Measurements from ENCODE around the gene SCG2. TPM values are rescaled to one million over a fixed set of nuclear protein-coding genes. Genes with fewer than 3 reads are reported as not detected.
"Not testable (repeated sequence)": the region's sequence is repeated elsewhere in the genome, so short reads cannot be mapped to it uniquely, and the experiment has no call there.

SCG2 gene
- total and polyA plus RNA-seq, 2 experiments from 2014 or later = under 0.01 to 0.60 TPM

DNA sequence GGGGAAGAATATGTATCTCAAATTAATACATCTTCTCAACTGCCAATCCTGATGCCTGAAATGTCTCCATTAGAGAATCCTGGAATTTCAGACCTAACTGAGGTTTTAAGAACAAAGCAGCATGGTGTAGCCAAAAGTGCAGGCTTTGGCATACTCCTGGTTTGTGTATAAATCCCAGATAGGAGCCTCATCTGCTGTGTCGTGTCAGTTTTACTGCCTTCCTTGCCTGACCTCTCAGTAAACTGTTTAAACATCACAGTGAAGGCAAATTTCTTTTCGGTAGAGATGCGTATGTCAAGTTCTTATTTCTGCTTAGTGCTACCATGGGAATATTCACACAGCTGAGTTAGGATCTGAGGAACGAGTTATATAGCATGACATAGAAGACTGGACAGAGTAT is 7.3 kb downstream of the SCG2 start:
- Histone ChIP-seq H3K36me3 (ENCODE audit: low read depth) (no peaks in the 10 kb centered on the region), H3K9me3 (ENCODE audit: low read depth) (no peaks in the 10 kb centered on the region), H3K9me2 (ENCODE audit: insufficient read depth) (no peaks in the 10 kb centered on the region), H3K9ac (no peak overlapping the region), H4K20me1 (ENCODE audit: insufficient read depth) (no peaks in the 10 kb centered on the region), H3K79me2 (ENCODE audit: insufficient read depth) (no peaks in the 10 kb centered on the region), H3K4me2 (ENCODE audit: unreplicated experiment) (no peak overlapping the region), H3K4me1 (ENCODE audit: insufficient read depth) (peaks cover 28% of the 10 kb centered on the region), H3K27me3 (replicated peaks; ENCODE audit: insufficient read depth) (no peaks in the 10 kb centered on the region), H2AFZ (no peak overlapping the region), H3K27ac (no peak overlapping the region), H3K4me3 (no peak overlapping the region), H3F3A (ENCODE audit: insufficient read depth) (peaks cover 20% of the 10 kb centered on the region; the same call in 1 of the 2 replicates)
- TF ChIP-seq EZH2 (IDR thresholded peaks at IDR 0.05; ENCODE audit: insufficient read depth, poor library complexity, severe bottlenecking) = no peak
- TF ChIP-seq EZH2phosphoT487 (IDR thresholded peaks at IDR 0.05; ENCODE audit: insufficient read depth, low read depth) = no peak
- DNase-seq = no peak
- in situ Hi-C loops (cut with MboI) = no loop called here
- 66 to 68% methylated on average over 4 of the region's 4 CpGs for WGBS, 2 experiments (ENCODE audit: low coverage in 1 of 2, low lambda C conversion rate in 2 of 2, missing lambda C conversion rate in 2 of 2)

DNA sequence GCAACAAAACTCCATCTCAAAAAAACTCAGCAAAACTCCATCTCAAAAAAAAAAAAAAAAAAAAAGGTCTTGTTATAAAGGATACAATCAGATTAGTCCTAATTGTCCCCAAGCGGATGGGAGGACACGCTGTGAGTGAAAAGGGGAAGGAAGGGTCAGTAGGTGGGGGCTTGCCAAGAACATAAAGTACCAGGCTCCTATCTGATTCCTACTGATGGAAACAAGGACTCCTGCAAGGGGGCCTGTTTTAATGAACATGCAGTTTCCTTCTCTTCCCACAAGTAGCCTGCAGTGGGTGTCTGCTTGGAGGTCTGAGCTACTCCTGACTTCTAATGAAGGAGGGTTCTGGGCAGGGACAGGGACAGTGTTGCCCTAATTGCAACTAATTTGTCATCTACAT is 7.9 kb downstream of the SCG2 start:
- 71 to 78% methylated on average over 2 of the region's 2 CpGs for WGBS, 2 experiments (ENCODE audit: low coverage in 1 of 2, low lambda C conversion rate in 2 of 2, missing lambda C conversion rate in 2 of 2)
- Histone ChIP-seq H3K9me3 (ENCODE audit: low read depth) (no peaks in the 10 kb centered on the region), H3F3A (ENCODE audit: insufficient read depth) (peaks cover 15% of the 10 kb centered on the region; the same call in 1 of the 2 replicates), H3K36me3 (ENCODE audit: low read depth) (no peaks in the 10 kb centered on the region), H3K79me2 (ENCODE audit: insufficient read depth) (no peaks in the 10 kb centered on the region), H3K4me3 (no peak overlapping the region), H3K9ac (no peak overlapping the region), H3K27ac (no peak overlapping the region), H2AFZ (no peak overlapping the region), H3K4me2 (ENCODE audit: unreplicated experiment) (no peak overlapping the region), H3K4me1 (ENCODE audit: insufficient read depth) (peaks cover 23% of the 10 kb centered on the region), H3K27me3 (replicated peaks; ENCODE audit: insufficient read depth) (no peaks in the 10 kb centered on the region), H4K20me1 (ENCODE audit: insufficient read depth) (no peaks in the 10 kb centered on the region), H3K9me2 (ENCODE audit: insufficient read depth) (no peaks in the 10 kb centered on the region)
- TF ChIP-seq EZH2 (IDR thresholded peaks at IDR 0.05; ENCODE audit: insufficient read depth, poor library complexity, severe bottlenecking) (no peak), EZH2phosphoT487 (IDR thresholded peaks at IDR 0.05; ENCODE audit: insufficient read depth, low read depth) (no peak)
- no peak for DNase-seq
- in situ Hi-C loops (cut with MboI) = no loop called here

DNA sequence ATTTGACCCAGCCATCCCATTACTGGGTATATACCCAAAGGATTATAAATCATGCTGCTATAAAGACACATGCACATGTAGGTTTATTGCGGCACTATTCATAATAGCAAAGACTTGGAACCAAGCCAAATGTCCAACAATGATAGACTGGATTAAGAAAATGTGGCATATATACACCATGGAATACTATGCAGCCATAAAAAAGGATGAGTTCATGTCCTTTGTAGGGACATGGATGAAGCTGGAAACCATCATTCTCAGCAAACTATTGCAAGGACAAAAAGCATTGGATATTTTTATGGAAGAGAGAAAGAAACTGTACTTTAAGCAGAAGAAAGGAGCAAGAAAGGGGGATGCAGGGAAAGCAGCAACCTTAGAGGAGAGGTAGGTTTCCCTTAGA is 9.5 kb downstream of the SCG2 start:
- DNase-seq; H3K4me2 ChIP-seq (ENCODE audit: unreplicated experiment): not testable (repeated sequence)
- WGBS, 2 experiments (ENCODE audit: low coverage in 1 of 2, low lambda C conversion rate in 2 of 2, missing lambda C conversion rate in 2 of 2) = 81 to 100% methylated on average over 1 of the region's 1 CpG

DNA sequence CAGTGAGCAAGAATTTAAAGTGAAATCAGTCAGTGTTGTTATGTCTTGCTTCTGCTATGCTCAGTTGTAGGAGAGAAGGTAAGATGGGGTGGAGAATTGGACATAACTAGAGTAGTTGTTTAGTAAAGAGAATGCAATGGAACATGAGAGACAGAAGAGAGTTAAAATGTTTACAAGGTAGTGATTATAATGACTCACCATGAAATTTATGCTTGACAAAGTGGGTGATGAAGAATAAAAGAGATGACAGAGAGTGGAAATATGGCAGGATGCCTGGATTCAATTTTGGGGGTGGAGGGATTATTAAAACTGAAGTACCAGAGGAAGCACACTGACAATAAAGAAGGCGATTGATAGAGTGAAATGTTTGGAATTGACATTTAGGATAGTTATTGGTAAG is 10.6 kb downstream of the SCG2 start:
- no peak overlapping the region for H2AFZ ChIP-seq
- no peaks in the 10 kb centered on the region for H3K9me2 ChIP-seq (ENCODE audit: insufficient read depth)
- no peaks in the 10 kb centered on the region for H4K20me1 ChIP-seq (ENCODE audit: insufficient read depth)
- no peaks in the 10 kb centered on the region for H3K36me3 ChIP-seq (ENCODE audit: low read depth)
- no peak overlapping the region for H3K4me2 ChIP-seq (ENCODE audit: unreplicated experiment)
- no peak for DNase-seq
- H3K9ac ChIP-seq = no peak overlapping the region
- in situ Hi-C loops (cut with MboI) = no loop called here
- no peak for TF ChIP-seq EZH2phosphoT487 (IDR thresholded peaks at IDR 0.05; ENCODE audit: insufficient read depth, low read depth)
- TF ChIP-seq EZH2 (IDR thresholded peaks at IDR 0.05; ENCODE audit: insufficient read depth, poor library complexity, severe bottlenecking) = no peak
- no peaks in the 10 kb centered on the region for H3K27me3 ChIP-seq (replicated peaks; ENCODE audit: insufficient read depth)
- 68 to 71% methylated on average over 1 of the region's 1 CpG for WGBS, 2 experiments (ENCODE audit: low coverage in 1 of 2, low lambda C conversion rate in 2 of 2, missing lambda C conversion rate in 2 of 2)
- H3K4me3 ChIP-seq = no peak overlapping the region
- H3K79me2 ChIP-seq (ENCODE audit: insufficient read depth) = no peaks in the 10 kb centered on the region
- H3K9me3 ChIP-seq (ENCODE audit: low read depth) = no peaks in the 10 kb centered on the region
- peaks cover 7% of the 10 kb centered on the region for H3K4me1 ChIP-seq (ENCODE audit: insufficient read depth)
- no peaks in the 10 kb centered on the region for H3F3A ChIP-seq (ENCODE audit: insufficient read depth)
- no peak overlapping the region for H3K27ac ChIP-seq

More for the DNA sequence above, 9.5 kb downstream of the SCG2 start:
- in situ Hi-C loops (cut with MboI); H2AFZ ChIP-seq; H3K4me3 ChIP-seq; H3K27me3 ChIP-seq (replicated peaks; ENCODE audit: insufficient read depth); H3F3A ChIP-seq (ENCODE audit: insufficient read depth); H3K36me3 ChIP-seq (ENCODE audit: low read depth); H3K9me2 ChIP-seq (ENCODE audit: insufficient read depth); H4K20me1 ChIP-seq (ENCODE audit: insufficient read depth); H3K9ac ChIP-seq; H3K9me3 ChIP-seq (ENCODE audit: low read depth); H3K79me2 ChIP-seq (ENCODE audit: insufficient read depth); H3K27ac ChIP-seq: not testable (repeated sequence)
- peaks cover 14% of the 10 kb centered on the region for H3K4me1 ChIP-seq (ENCODE audit: insufficient read depth)

DNA sequence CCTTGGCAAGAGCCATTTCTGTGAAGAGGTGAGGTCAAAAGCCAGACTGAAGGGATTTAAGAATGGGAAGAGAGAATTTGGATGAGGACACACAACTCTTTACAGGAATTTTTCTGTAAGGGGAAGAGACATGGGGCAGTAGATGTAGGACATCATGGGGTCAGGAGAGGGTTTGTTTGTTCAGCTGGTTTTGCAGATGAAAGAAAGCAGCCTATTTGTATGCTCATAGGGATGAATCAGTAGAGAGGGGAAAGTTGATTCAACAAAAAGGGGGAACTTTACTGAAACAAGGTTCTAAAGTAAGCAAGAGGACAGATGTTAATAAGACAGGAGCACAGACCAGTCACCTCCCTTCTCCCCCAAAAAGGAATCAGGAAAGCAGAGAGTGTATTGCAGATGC is 11.2 kb downstream of the SCG2 start:
- Histone ChIP-seq H3K4me2 (ENCODE audit: unreplicated experiment) (no peak overlapping the region), H3K9ac (no peak overlapping the region), H3K36me3 (ENCODE audit: low read depth) (no peaks in the 10 kb centered on the region), H3K4me1 (ENCODE audit: insufficient read depth) (peaks cover 12% of the 10 kb centered on the region), H3K4me3 (no peak overlapping the region), H3K27ac (no peak overlapping the region), H3K27me3 (replicated peaks; ENCODE audit: insufficient read depth) (no peaks in the 10 kb centered on the region), H3F3A (ENCODE audit: insufficient read depth) (no peaks in the 10 kb centered on the region), H3K9me3 (ENCODE audit: low read depth) (no peaks in the 10 kb centered on the region), H3K79me2 (ENCODE audit: insufficient read depth) (no peaks in the 10 kb centered on the region), H2AFZ (no peak overlapping the region), H3K9me2 (ENCODE audit: insufficient read depth) (no peaks in the 10 kb centered on the region), H4K20me1 (ENCODE audit: insufficient read depth) (no peaks in the 10 kb centered on the region)
- in situ Hi-C loops (cut with MboI) = no loop called here
- TF ChIP-seq EZH2 (IDR thresholded peaks at IDR 0.05; ENCODE audit: insufficient read depth, poor library complexity, severe bottlenecking) (no peak), EZH2phosphoT487 (IDR thresholded peaks at IDR 0.05; ENCODE audit: insufficient read depth, low read depth) (no peak)
- no peak for DNase-seq

Measured in GM23248 (cell line).